IMR-90 (cell line): ENCODE data around the gene PLCH2. TPM values are rescaled to one million over a fixed set of nuclear protein-coding genes. Genes with fewer than 3 reads are reported as not detected.

Experiments
- ATAC-seq: fragments of 200-7000 bp; cut with Tn5 transposase; 2 replicates; pipeline ENCODE4 v1.9.1; 2020; ENCODE audit warnings: low read depth, mild to moderate bottlenecking, moderate library complexity
- BruUV-seq: library from RNA; stranded (reverse); fragments of 400-500 nt; replicated peaks from 2 replicates; lab custom pipeline; 2021; lab: Mats Ljungman, UMichigan
- CTCF ChIA-PET: fragments of 300-600 bp; formaldehyde crosslinking; extraction: SDS; loops from one replicate; lab custom pipeline; 2021; ENCODE audit warnings: antibody characterized with exemption; lab: Yijun Ruan, JAX
- POLR2A ChIA-PET: fragments of 300-600 bp; sonication (Branson Sonifier 250); formaldehyde crosslinking; loops from one replicate; lab custom pipeline; 2022; ENCODE audit warnings: antibody characterized with exemption; ENCODE audit not compliant: unreplicated experiment; lab: Charles Lee
- DNase-seq: peaks from one replicate; pipeline ENCODE4 v3.0.0; 2013
- H2AFZ ChIP-seq: replicated peaks from 2 replicates; pipeline ENCODE3; 2013; ENCODE audit warnings: low read length, mild to moderate bottlenecking; ENCODE audit not compliant: poor library complexity
- H2AK5ac ChIP-seq: 2 replicates; pipeline ENCODE4 v1.6.1; 2013; ENCODE audit warnings: low read depth, low read length, inconsistent platforms
- H2AK9ac ChIP-seq: replicated peaks from 2 replicates; pipeline ENCODE3; 2013; ENCODE audit warnings: mild to moderate bottlenecking, low read depth, low read length, moderate library complexity; ENCODE audit not compliant: poor library complexity
- H2BK120ac ChIP-seq: 2 replicates; pipeline ENCODE4 v1.6.1; 2013; ENCODE audit warnings: low read depth, low read length, inconsistent platforms
- H2BK15ac ChIP-seq: 3 replicates; pipeline ENCODE4 v1.6.1; 2013; ENCODE audit warnings: low read depth, low read length, inconsistent platforms
- H2BK20ac ChIP-seq: 2 replicates; pipeline ENCODE4 v1.6.1; 2013; ENCODE audit warnings: low read depth, mild to moderate bottlenecking, inconsistent platforms, low read length, moderate library complexity
- H2BK5ac ChIP-seq: 2 replicates; pipeline ENCODE4 v1.6.1; 2013; ENCODE audit warnings: mild to moderate bottlenecking, low read depth, low read length, inconsistent platforms; ENCODE audit not compliant: poor library complexity, severe bottlenecking
- H3K14ac ChIP-seq: replicated peaks from 2 replicates; pipeline ENCODE4 v1.6.1; 2013; ENCODE audit warnings: low read depth, low read length, inconsistent platforms
- H3K18ac ChIP-seq: 2 replicates; pipeline ENCODE4 v1.6.1; 2013; ENCODE audit warnings: low read depth, low read length, control low read depth
- H3K23ac ChIP-seq: 2 replicates; pipeline ENCODE4 v1.6.1; 2013; ENCODE audit warnings: low read depth, low read length, inconsistent platforms
- H3K27ac ChIP-seq: 2 replicates; pipeline ENCODE4 v1.5.1; 2013; ENCODE audit warnings: mild to moderate bottlenecking, control low read depth, low read length; ENCODE audit not compliant: insufficient read depth
- H3K27me3 ChIP-seq: 2 replicates; pipeline ENCODE4 v1.6.1; 2013; ENCODE audit warnings: low read length; ENCODE audit not compliant: control insufficient read depth, insufficient read depth
- H3K36me3 ChIP-seq: 2 replicates; pipeline ENCODE4 v1.6.1; 2013; ENCODE audit warnings: low read length, mixed read lengths; ENCODE audit not compliant: control insufficient read depth, insufficient read depth
- H3K4ac ChIP-seq: 2 replicates; pipeline ENCODE4 v1.6.1; 2013; ENCODE audit warnings: low read depth, low read length, inconsistent platforms
- H3K4me1 ChIP-seq: 2 replicates; pipeline ENCODE4 v1.6.1; 2013; ENCODE audit warnings: low read length, mixed read lengths; ENCODE audit not compliant: control insufficient read depth, insufficient read depth
- H3K4me2 ChIP-seq: 2 replicates; pipeline ENCODE4 v1.6.1; 2013; ENCODE audit warnings: low read depth, mild to moderate bottlenecking, control low read depth, low read length, moderate library complexity
- H3K4me3 ChIP-seq: 2 replicates; pipeline ENCODE4 v1.5.1; 2013; ENCODE audit warnings: low read depth, mild to moderate bottlenecking, control low read depth, low read length, moderate library complexity; ENCODE audit not compliant: insufficient read depth
- H3K56ac ChIP-seq: 2 replicates; pipeline ENCODE4 v1.6.1; 2013; ENCODE audit warnings: low read length, inconsistent platforms; ENCODE audit not compliant: insufficient read depth; ENCODE audit errors: extremely low read depth
- H3K79me1 ChIP-seq, 2 experiments: 2 replicates each; pipeline ENCODE4 v1.6.1; 2013; ENCODE audit warnings: low read length in 2 of 2, inconsistent platforms in 1 of 2, low read depth in 1 of 2
- H3K9ac ChIP-seq: 2 replicates; pipeline ENCODE4 v1.6.1; 2013; ENCODE audit warnings: low read depth, low read length, control low read depth
- H3K9me1 ChIP-seq: 2 replicates; pipeline ENCODE4 v1.6.1; 2013; ENCODE audit warnings: low read length, inconsistent platforms; ENCODE audit not compliant: insufficient read depth
- H3K9me3 ChIP-seq: 2 replicates; pipeline ENCODE4 v1.6.1; 2013; ENCODE audit warnings: low read length; ENCODE audit not compliant: control insufficient read depth, insufficient read depth
- H4K20me1 ChIP-seq: 2 replicates; pipeline ENCODE4 v1.6.1; 2013; ENCODE audit warnings: low read length, inconsistent platforms; ENCODE audit not compliant: insufficient read depth
- H4K5ac ChIP-seq: 2 replicates; pipeline ENCODE4 v1.6.1; 2013; ENCODE audit warnings: mild to moderate bottlenecking, low read depth, low read length, control low read depth
- H4K8ac ChIP-seq, 2 experiments: 2 replicates each; pipeline ENCODE4 v1.6.1; 2013; ENCODE audit warnings: low read depth in 2 of 2, low read length in 2 of 2, control low read depth in 1 of 2, inconsistent platforms in 1 of 2
- H4K91ac ChIP-seq: 2 replicates; pipeline ENCODE4 v1.6.1; 2013; ENCODE audit warnings: low read depth, low read length, inconsistent platforms; ENCODE audit not compliant: insufficient read depth
- MAZ ChIP-seq: IDR thresholded peaks from 2 replicates; pipeline ENCODE4 v1.6.1; 2012; ENCODE audit warnings: low read depth, mild to moderate bottlenecking, low read length, improper control_type of control experiment, moderate library complexity, borderline replicate concordance
- POLR2A ChIP-seq: IDR thresholded peaks from 2 replicates; pipeline ENCODE4 v1.6.1; 2012; ENCODE audit warnings: mild to moderate bottlenecking, low read depth, low read length
- WGBS, 2 experiments: methylation state at CpG; one replicate each; pipeline versions ENCODE4 v1.1.5 to v1.1.7; 2013; ENCODE audit warnings: missing lambda C conversion rate in 2 of 2; ENCODE audit not compliant: insufficient read length in 1 of 2; ENCODE audit errors: extremely low coverage in 2 of 2; 5-methylcytosine and 5-hydroxymethylcytosine counted together
- dilution Hi-C: fragments of 300-500 bp; cut with HindIII; formaldehyde crosslinking; loops from one replicate; pipeline ENCODE4 v1.14.3; 2018; ENCODE audit warnings: low sequenced_read_pairs; ENCODE audit not compliant: unreplicated experiment
- in situ Hi-C: fragments of 300-500 bp; cut with MboI; formaldehyde crosslinking; loops from 3 replicates; pipeline ENCODE4 v1.14.3; 2019; ENCODE audit warnings: low sequenced_read_pairs, inconsistent platforms, mixed read lengths
- intact Hi-C: fragments of 100-400 bp; cut with micrococcal nuclease; formaldehyde crosslinking; loops from 2 replicates; pipeline ENCODE4 v1.10.0; 2022
- polyA plus RNA-seq, 3 experiments: library from polyadenylated mRNA; depleted of rRNA; stranded (reverse); fragments of >200 nt; gene quantifications; 2 replicates each; pipeline ENCODE4 v1.2.3, GENCODE V29; 2012; ENCODE audit warnings: low replicate concordance in 1 of 3
- total RNA-seq: library from RNA; depleted of rRNA; stranded (reverse); fragments of >200 nt; gene quantifications from 2 replicates; pipeline ENCODE4 v1.2.3, GENCODE V29; 2012

Gene PLCH2
- total and polyA plus RNA-seq, 2 of the 4 experiments (the other 2 are of a cell fraction), result 0.18 to 1.9 TPM

DNA sequence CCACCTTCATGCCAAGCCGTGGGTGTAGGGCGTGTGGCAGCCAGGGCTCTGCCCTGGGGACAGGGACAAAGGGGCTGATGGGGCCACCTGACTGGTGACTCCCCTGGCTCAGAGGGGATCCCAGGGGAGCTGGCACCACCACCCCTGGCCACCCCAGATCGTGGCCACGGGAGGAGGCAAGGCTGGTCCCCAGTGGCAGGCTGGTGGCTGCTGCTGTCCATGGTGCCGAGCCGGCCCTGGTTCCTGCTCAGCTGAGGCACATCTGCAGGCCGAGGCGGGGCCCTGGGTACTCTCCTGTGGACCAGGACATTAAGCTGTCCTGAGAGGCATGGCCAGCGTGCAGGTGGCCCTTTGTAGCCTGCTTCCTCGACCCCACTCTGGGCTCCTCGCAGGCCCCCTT lies 6.5 kb downstream of the PLCH2 start:
- Histone ChIP-seq H2AFZ (no peak overlapping the region), H3K27ac (no peak overlapping the region), H2BK120ac (no peak overlapping the region), H3K4ac (no peak overlapping the region), H2BK20ac (no peak overlapping the region), H3K27me3 (peaks cover 3% of the 10 kb centered on the region; the same call in 1 of the 2 replicates), H2AK9ac (no peak overlapping the region), H4K20me1 (no peaks in the 10 kb centered on the region), H4K5ac (no peak overlapping the region), H2BK15ac (no peak overlapping the region), H2AK5ac (no peak overlapping the region), H4K8ac (no peak overlapping the region), H3K9ac (no peak overlapping the region), H3K18ac (no peak overlapping the region), H4K91ac (no peak overlapping the region), H3K4me2 (no peak overlapping the region), H3K14ac (no peak overlapping the region), H3K23ac (no peak overlapping the region), H3K9me3 (no peaks in the 10 kb centered on the region), H3K4me3 (no peak overlapping the region), H2BK5ac (no peak overlapping the region), H3K56ac (no peak overlapping the region), H3K79me1 (no peaks in the 10 kb centered on the region), H3K9me1 (peaks cover 3% of the 10 kb centered on the region; the same call in 1 of the 2 replicates), H3K4me1 (no peaks in the 10 kb centered on the region), H3K36me3 (no peaks in the 10 kb centered on the region)
- dilution Hi-C loops, result no loop called here
- no TSS peak for BruUV-seq
- intact Hi-C loops, result no loop called here
- ChIA-PET POLR2A (no interaction called here), CTCF (no interaction called here)
- peak; percentile 48; the same call in 1 of the 2 replicates for ATAC-seq
- WGBS, 2 experiments, result 49% methylated on average over 5 of the region's 11 CpGs; no CpG with 5 or more reads in 1 of the 2 experiments
- in situ Hi-C loops, result no loop called here
- no peak for TF ChIP-seq POLR2A
- no peak for TF ChIP-seq MAZ
- no peak for DNase-seq
